Neural cell (in vitro differentiated cells): Measurements from ENCODE around the gene HAND2. TPM values are rescaled to one million over a fixed set of nuclear protein-coding genes. Genes with fewer than 3 reads are reported as not detected.

Experiments used
- H2AFZ ChIP-seq: fragments of 200-600, 300-800 bp; sonication (generic), shearing (Covaris generic); 2 replicates; pipeline ENCODE4 v1.6.0; 2014; ENCODE audit warnings: low read depth, mild to moderate bottlenecking, antibody characterized with exemption, low read length, moderate library complexity
- H3F3A ChIP-seq: fragments of 200-600 bp; shearing (Covaris generic); 2 replicates; pipeline ENCODE4 v1.6.1; 2016; ENCODE audit warnings: mild to moderate bottlenecking, moderate library complexity, mixed read lengths, antibody characterized with exemption, low read length; ENCODE audit not compliant: insufficient read depth, poor library complexity, severe bottlenecking
- H3K27ac ChIP-seq: fragments of 200-600, 300-800 bp; sonication (generic), shearing (Covaris generic); 2 replicates; pipeline ENCODE4 v1.5.1; 2014; ENCODE audit warnings: mild to moderate bottlenecking, low read length, moderate library complexity
- H3K27me3 ChIP-seq: fragments of 300-800, 200-600 bp; sonication (generic), shearing (Covaris generic); 2 replicates; pipeline ENCODE4 v1.6.0; 2014; ENCODE audit warnings: mild to moderate bottlenecking, low read depth, low read length, moderate library complexity; ENCODE audit not compliant: insufficient read depth
- H3K36me3 ChIP-seq: fragments of 300-800, 200-600 bp; sonication (generic), shearing (Covaris generic); 2 replicates; pipeline ENCODE4 v1.5.1; 2014; ENCODE audit warnings: mild to moderate bottlenecking, antibody characterized with exemption, low read length, moderate library complexity; ENCODE audit not compliant: insufficient read depth
- H3K4me2 ChIP-seq: fragments of 300-800, 200-600 bp; sonication (generic), shearing (Covaris generic); 2 replicates; pipeline ENCODE4 v1.6.0; 2014; ENCODE audit warnings: mild to moderate bottlenecking, low read length
- H3K4me3 ChIP-seq: fragments of 300-800, 200-600 bp; sonication (generic), shearing (Covaris generic); 2 replicates; pipeline ENCODE4 v1.5.1; 2014; ENCODE audit warnings: mild to moderate bottlenecking, low read length, moderate library complexity
- H3K79me2 ChIP-seq: fragments of 200-600 bp; shearing (Covaris generic); replicated peaks from 2 replicates; pipeline ENCODE4 v1.6.0; 2014; ENCODE audit warnings: mild to moderate bottlenecking, low read length, moderate library complexity; ENCODE audit not compliant: insufficient read depth
- H3K9ac ChIP-seq: fragments of 300-800, 200-600 bp; sonication (generic), shearing (Covaris generic); 2 replicates; pipeline ENCODE4 v1.6.1; 2016; ENCODE audit warnings: mild to moderate bottlenecking, low read length, mixed read lengths
- H3K9me2 ChIP-seq: fragments of 200-600 bp; shearing (Covaris generic); 2 replicates; pipeline ENCODE4 v1.6.1; 2016; ENCODE audit warnings: mild to moderate bottlenecking, low read length, mixed read lengths; ENCODE audit not compliant: insufficient read depth
- H3K9me3 ChIP-seq: fragments of 200-600, 300-800 bp; sonication (generic), shearing (Covaris generic); 2 replicates; pipeline ENCODE4 v1.6.1; 2016; ENCODE audit warnings: mild to moderate bottlenecking, mixed run types, low read length, moderate library complexity, mixed read lengths
- H4K20me1 ChIP-seq: fragments of 200-600 bp; shearing (Covaris generic); 2 replicates; pipeline ENCODE4 v1.6.1; 2016; ENCODE audit warnings: mild to moderate bottlenecking, mixed run types; ENCODE audit not compliant: insufficient read depth
- EP300 ChIP-seq: fragments of 450-650 bp; conservative IDR thresholded peaks from 2 replicates; pipeline ENCODE4 v1.6.1; 2014; ENCODE audit warnings: antibody characterized with exemption, mild to moderate bottlenecking, moderate library complexity; ENCODE audit not compliant: poor library complexity, severe bottlenecking
- EZH2 ChIP-seq: fragments of 200-600, 300-800 bp; shearing (Covaris generic), sonication (generic); IDR thresholded peaks from 2 replicates; pipeline ENCODE4 v1.6.1; 2014; ENCODE audit warnings: antibody characterized with exemption, low read length, borderline replicate concordance, mild to moderate bottlenecking; ENCODE audit not compliant: insufficient read depth, poor library complexity, severe bottlenecking
- MXI1 ChIP-seq: fragments of 450-650 bp; conservative IDR thresholded peaks from 2 replicates; pipeline ENCODE4 v1.6.1; 2014; ENCODE audit warnings: antibody characterized with exemption, mild to moderate bottlenecking; ENCODE audit not compliant: poor library complexity, severe bottlenecking
- POLR2AphosphoS5 ChIP-seq: IDR thresholded peaks from 2 replicates; pipeline ENCODE4 v1.6.1; 2012
- RAD21 ChIP-seq: fragments of 450-650 bp; conservative IDR thresholded peaks from 2 replicates; pipeline ENCODE4 v1.6.1; 2014; ENCODE audit warnings: antibody characterized with exemption, mild to moderate bottlenecking, moderate library complexity
- SMC3 ChIP-seq: fragments of 450-650 bp; conservative IDR thresholded peaks from 2 replicates; pipeline ENCODE4 v1.6.1; 2014; ENCODE audit warnings: antibody characterized with exemption, mild to moderate bottlenecking, moderate library complexity; ENCODE audit not compliant: poor library complexity
- TAF1 ChIP-seq: IDR thresholded peaks from 2 replicates; pipeline ENCODE4 v1.6.1; 2012; ENCODE audit warnings: low read depth
- polyA plus RNA-seq: library from polyadenylated mRNA; depleted of rRNA; stranded (reverse); fragments of >200 nt; gene quantifications from 2 replicates; pipeline ENCODE4 v1.2.3, GENCODE V29; 2014
- TF ChIP-seq, protein P1 (sequence below): IDR thresholded peaks from 2 replicates; pipeline ENCODE4 v1.6.1; 2012; ENCODE audit warnings: borderline replicate concordance
- TF ChIP-seq, protein P2 (sequence below): fragments of 450-650 bp; IDR thresholded peaks from 2 replicates; pipeline ENCODE4 v1.5.1; 2014; ENCODE audit warnings: antibody characterized with exemption, mild to moderate bottlenecking, moderate library complexity; ENCODE audit not compliant: poor library complexity, severe bottlenecking

Gene HAND2
- polyA plus RNA-seq, 1 donor from 2014 or later = not detected

- Histone ChIP-seq H3K27me3 (peaks cover 100% of the 10 kb centered on the region), H3K4me3 (no peak overlapping the region), H3K27ac (no peak overlapping the region), H3F3A (no peaks in the 10 kb centered on the region), H3K36me3 (no peaks in the 10 kb centered on the region), H3K9ac (no peak overlapping the region), H3K9me2 (no peaks in the 10 kb centered on the region), H4K20me1 (no peaks in the 10 kb centered on the region), H3K79me2 (no peaks in the 10 kb centered on the region), H3K9me3 (peaks cover 6% of the 10 kb centered on the region), H2AFZ (no peak overlapping the region), H3K4me2 (no peak overlapping the region)
- TF ChIP-seq EP300 = no peak
- TF ChIP-seq, protein P1, sequence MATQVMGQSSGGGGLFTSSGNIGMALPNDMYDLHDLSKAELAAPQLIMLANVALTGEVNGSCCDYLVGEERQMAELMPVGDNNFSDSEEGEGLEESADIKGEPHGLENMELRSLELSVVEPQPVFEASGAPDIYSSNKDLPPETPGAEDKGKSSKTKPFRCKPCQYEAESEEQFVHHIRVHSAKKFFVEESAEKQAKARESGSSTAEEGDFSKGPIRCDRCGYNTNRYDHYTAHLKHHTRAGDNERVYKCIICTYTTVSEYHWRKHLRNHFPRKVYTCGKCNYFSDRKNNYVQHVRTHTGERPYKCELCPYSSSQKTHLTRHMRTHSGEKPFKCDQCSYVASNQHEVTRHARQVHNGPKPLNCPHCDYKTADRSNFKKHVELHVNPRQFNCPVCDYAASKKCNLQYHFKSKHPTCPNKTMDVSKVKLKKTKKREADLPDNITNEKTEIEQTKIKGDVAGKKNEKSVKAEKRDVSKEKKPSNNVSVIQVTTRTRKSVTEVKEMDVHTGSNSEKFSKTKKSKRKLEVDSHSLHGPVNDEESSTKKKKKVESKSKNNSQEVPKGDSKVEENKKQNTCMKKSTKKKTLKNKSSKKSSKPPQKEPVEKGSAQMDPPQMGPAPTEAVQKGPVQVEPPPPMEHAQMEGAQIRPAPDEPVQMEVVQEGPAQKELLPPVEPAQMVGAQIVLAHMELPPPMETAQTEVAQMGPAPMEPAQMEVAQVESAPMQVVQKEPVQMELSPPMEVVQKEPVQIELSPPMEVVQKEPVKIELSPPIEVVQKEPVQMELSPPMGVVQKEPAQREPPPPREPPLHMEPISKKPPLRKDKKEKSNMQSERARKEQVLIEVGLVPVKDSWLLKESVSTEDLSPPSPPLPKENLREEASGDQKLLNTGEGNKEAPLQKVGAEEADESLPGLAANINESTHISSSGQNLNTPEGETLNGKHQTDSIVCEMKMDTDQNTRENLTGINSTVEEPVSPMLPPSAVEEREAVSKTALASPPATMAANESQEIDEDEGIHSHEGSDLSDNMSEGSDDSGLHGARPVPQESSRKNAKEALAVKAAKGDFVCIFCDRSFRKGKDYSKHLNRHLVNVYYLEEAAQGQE = no peak
- no peak for TF ChIP-seq POLR2AphosphoS5
- no peak for TF ChIP-seq TAF1
- TF ChIP-seq RAD21 = no peak
- no peak for TF ChIP-seq SMC3
- TF ChIP-seq EZH2 = no peak
- TF ChIP-seq MXI1 = no peak
- TF ChIP-seq, protein P2, sequence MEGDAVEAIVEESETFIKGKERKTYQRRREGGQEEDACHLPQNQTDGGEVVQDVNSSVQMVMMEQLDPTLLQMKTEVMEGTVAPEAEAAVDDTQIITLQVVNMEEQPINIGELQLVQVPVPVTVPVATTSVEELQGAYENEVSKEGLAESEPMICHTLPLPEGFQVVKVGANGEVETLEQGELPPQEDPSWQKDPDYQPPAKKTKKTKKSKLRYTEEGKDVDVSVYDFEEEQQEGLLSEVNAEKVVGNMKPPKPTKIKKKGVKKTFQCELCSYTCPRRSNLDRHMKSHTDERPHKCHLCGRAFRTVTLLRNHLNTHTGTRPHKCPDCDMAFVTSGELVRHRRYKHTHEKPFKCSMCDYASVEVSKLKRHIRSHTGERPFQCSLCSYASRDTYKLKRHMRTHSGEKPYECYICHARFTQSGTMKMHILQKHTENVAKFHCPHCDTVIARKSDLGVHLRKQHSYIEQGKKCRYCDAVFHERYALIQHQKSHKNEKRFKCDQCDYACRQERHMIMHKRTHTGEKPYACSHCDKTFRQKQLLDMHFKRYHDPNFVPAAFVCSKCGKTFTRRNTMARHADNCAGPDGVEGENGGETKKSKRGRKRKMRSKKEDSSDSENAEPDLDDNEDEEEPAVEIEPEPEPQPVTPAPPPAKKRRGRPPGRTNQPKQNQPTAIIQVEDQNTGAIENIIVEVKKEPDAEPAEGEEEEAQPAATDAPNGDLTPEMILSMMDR = no peak
Measured at GRCh38 chr4:173535165-173535902, 5.3 kb upstream of the HAND2 start.

DNA sequence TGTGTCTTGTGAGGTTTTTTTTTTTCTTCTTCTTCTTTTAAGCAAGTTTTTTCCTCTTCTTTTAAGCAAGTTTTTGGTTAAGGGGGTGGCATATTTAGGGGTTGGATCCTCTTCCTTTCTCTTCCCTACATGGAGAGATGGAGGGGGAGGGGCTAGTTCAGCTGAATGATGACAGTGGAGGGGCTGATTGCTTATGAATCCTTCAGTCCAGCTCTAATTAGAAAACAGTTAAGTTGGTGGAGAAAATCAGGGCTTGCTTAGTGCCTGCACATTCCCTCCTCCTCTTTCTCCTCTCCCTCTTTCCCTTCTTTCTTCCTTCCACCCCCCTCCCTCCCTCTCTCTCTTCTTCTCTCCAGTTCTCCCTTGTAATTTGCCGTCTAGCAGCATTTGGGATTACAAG lies 4.4 kb upstream of the HAND2 start:
- Histone ChIP-seq H3K79me2 (no peaks in the 10 kb centered on the region), H4K20me1 (no peaks in the 10 kb centered on the region), H3K27ac (no peak overlapping the region), H3K9me2 (no peaks in the 10 kb centered on the region), H2AFZ (no peak overlapping the region), H3K9ac (no peak overlapping the region), H3K27me3 (peaks cover 100% of the 10 kb centered on the region), H3K4me2 (no peak overlapping the region), H3K36me3 (no peaks in the 10 kb centered on the region), H3K4me3 (no peak overlapping the region), H3K9me3 (peaks cover 6% of the 10 kb centered on the region), H3F3A (no peaks in the 10 kb centered on the region)
- no peak for TF ChIP-seq EP300
- TF ChIP-seq SMC3 = no peak
- no peak for TF ChIP-seq MXI1
- no peak for TF ChIP-seq TAF1
- TF ChIP-seq, protein P1 = no peak
- TF ChIP-seq EZH2 = no peak
- TF ChIP-seq, protein P2 = no peak
- no peak for TF ChIP-seq POLR2AphosphoS5
